Astrocyte (in vitro differentiated cells and primary cell): ENCODE measurements around the gene CEP83.

Experiments used
- EZH2 ChIP-seq: IDR thresholded peaks from 2 replicates; pipeline ENCODE4 v1.6.1; 2012; ENCODE audit warnings: mild to moderate bottlenecking, low read length, inconsistent platforms; ENCODE audit not compliant: insufficient read depth
- TF ChIP-seq, protein P1 (sequence below): IDR thresholded peaks from 2 replicates; pipeline ENCODE4 v1.5.1; 2011; ENCODE audit warnings: low read depth, mild to moderate bottlenecking, inconsistent platforms, low read length, moderate library complexity; ENCODE audit not compliant: insufficient read depth

- TF ChIP-seq, protein P1, sequence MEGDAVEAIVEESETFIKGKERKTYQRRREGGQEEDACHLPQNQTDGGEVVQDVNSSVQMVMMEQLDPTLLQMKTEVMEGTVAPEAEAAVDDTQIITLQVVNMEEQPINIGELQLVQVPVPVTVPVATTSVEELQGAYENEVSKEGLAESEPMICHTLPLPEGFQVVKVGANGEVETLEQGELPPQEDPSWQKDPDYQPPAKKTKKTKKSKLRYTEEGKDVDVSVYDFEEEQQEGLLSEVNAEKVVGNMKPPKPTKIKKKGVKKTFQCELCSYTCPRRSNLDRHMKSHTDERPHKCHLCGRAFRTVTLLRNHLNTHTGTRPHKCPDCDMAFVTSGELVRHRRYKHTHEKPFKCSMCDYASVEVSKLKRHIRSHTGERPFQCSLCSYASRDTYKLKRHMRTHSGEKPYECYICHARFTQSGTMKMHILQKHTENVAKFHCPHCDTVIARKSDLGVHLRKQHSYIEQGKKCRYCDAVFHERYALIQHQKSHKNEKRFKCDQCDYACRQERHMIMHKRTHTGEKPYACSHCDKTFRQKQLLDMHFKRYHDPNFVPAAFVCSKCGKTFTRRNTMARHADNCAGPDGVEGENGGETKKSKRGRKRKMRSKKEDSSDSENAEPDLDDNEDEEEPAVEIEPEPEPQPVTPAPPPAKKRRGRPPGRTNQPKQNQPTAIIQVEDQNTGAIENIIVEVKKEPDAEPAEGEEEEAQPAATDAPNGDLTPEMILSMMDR = no peak
- TF ChIP-seq EZH2 = no peak
Observed at GRCh38 chr12:94458877-94459727, 565 bp downstream of the CEP83 start.
